Activated CD4-positive, alpha-beta T cell treated with anti-CD3 and anti-CD28 coated beads, Interleukin-2, amount 50 U/mL, for 48 hours (primary cell): ENCODE results near the gene EMC9.

Experiments used
- DNase-seq, 2 experiments: peaks; one replicate each; pipeline ENCODE4 v3.0.0-alpha.2; 2020

EMC9 gene

DNA sequence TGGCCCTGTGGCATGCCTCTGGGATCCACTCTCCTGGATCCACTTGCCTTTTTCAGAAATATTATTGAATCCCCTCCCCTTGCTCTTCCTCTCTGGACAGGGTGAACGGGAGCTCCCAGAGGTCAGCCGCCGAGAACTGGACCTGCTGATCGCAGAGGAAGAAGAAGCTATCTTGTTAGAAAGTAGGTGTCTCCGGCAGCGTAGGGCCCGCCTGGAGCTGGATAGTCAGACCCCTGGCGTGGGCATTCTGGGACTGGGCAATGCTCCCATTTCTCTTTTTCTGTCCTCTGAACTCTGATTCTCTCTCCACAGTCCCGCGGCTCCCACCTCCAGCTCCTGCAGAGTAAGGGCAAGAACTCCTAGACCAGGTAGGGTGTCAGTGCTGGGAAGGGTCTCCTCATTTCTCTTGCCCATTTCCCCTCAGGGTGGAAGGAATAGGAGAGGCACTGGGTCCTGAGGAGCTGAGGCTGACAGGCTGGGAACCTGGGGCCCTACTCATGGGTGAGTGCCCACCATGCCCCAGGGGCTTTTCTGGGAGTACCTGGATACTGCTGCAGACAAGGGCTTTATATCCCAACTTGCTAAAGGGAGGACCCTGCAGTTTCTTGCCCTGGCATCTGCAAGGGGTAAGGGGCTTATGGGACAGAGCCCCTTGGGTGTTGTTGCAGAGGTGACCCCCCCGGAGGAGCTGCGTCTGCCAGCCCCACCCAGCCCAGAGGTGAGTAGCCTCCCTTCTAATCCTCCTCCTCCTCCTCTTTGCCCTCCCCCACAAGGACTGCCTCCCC lies 35.8 kb upstream of the EMC9 start:
- DNase-seq, result no peak

DNA sequence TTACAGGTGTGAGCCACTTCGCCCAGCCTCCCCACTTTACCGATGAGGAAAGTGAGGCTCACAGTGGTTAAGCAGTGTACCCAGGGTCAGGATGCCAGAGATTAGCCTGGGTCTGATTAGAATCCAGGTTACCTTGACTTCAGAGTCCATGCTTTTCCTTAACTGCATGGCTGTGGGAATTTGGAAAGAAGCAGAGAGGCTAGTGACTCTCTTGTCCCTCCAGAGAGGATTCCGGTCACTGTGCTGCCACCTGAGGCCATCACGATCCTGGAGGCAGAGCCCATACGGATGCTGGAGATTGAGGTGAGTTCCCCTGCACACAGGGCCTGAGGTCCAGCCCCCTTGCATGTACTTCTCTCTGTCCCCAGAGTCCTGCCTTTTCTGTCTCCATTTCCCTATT lies 35.2 kb upstream of the EMC9 start:
- DNase-seq, result no peak

DNA sequence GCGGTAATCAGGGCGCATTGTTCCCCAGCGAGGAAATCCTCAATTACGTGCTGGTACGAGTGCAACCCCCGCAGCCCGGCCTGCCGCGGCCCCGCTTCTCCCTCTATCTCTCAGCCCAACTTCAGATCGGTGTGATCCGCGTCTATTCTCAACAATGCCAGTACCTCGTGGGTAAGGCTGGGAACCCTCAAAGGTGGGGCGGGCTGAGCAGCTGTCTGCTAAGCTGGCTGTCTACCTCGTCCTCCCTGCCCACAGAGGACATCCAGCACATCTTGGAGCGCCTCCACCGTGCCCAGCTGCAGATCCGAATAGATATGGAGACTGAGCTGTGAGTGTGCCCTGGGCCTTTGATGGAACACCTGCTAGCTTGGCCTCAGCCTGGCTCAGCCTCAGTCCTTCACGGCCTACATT lies 31.5 kb upstream of the EMC9 start:
- no peak for DNase-seq

DNA sequence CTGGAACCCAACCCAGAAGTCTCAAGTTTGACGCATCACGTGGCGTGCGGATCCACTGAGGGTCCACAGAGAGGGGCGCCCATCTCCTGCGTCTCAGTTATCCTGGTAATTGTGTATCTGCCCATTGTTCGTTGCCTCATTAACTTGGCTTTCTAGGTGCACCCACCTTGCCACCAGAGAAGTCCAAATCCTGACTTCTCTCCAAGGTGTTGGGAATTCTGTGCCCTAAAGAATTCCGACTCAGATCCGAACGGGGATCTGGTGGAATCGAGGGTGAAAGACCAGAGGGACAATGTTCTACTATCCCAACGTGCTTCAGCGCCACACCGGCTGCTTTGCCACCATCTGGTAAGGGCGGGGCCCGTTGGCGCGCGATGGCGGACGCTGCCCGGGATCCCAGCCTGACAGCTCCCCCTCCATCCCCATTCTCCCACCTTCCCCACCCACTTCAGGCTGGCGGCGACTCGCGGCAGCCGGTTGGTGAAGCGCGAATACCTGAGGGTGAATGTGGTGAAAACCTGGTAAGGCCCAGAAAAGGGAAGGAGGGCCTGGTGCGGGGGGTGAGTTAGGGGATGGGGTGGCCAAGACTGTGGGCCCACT lies 31.0 kb upstream of the EMC9 start:
- no peak for DNase-seq

DNA sequence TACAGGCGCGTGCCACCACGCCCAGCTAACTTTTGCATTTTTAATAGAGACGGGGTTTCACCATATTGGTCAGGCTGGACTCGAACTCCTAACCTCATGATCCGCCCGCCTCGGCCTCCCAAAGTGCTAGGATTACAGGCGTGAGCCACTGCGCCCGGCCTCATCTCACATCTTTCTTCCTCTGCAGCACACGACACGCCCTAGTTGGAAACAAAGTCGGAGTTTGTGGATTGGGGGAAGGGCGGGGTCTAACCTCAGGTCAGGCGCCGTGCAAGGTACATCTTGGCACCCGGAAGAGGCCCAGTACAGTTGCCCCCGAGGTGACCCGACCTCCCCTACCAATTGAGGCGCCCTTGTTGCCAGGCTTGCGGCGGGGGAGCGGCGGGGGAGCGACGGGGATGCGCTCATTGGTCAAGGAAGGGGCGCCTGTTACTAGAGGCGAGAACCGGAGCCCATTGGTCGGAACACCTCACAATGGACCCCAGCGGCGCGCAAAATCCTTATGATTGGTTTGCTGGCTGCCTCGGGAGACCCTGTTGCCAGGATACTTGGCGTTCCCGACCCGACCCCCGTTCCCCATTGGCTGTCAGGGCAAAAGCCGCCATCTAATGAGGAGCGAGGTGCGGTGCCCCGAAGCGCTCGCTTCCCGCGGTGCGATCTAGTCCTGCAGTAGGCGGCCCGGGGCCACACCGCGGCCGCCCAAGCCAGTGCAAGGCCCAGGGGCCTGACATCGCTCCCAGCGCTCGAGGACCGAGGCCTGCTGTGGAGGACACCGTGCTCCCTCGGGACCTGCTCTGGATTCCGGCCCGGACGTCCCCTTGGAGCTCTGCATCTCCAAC lies 30.2 kb upstream of the EMC9 start, which contains the start of gene REC8:
REC8 (plus strand) TSS at position 659 of the 839 bp plus-strand sequence. CDS start 473 bp downstream, outside the sequence.
- peak; percentile 66 to 76 for DNase-seq

DNA sequence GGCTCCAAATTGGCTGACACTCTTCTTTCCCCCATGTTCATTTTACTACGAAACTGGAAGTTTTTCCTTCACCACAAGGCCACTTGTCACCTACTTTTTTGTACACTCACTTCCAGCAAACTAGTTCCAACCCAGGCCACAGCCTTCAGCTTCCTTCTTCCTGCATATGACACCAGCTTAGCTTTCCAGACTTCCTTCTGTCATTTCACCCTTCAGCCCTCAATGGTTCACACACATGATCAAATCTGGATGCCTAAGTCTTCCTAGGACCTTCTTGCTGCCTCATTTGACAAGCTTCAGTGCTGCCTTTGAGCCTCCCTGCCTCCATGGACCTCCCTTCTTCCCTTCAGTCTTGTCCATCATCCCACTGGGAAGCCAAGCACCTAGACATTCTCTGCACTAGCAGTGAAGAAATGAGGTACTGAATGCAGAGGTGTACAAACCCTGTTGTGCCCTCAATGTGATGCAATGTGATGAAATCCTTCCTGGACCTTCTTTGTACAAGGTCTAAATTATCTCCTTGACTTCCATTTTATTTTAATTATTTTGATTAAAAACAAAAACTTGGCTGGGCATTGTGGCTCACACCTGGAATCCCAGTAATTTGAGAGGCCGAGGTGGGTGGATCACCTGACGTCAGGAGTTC lies 26.2 kb upstream of the EMC9 start:
- no peak for DNase-seq

DNA sequence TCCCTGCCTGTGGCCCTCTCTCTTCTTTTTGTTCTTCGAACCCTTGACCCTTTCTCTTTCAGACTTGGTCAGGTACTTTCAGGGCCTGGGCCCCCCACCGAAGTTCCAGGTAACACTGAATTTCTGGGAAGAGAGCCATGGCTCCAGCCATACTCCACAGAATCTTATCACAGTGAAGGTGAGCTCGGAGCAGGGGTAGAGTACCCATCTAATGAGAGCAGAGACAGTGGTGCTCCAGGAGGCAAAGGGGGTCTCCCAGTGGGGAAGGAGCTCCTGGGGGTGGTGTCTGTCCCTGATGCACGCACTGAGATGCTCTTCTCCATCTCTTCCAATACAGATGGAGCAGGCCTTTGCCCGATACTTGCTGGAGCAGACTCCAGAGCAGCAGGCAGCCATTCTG lies 24.4 kb upstream of the EMC9 start:
- no peak for DNase-seq

DNA sequence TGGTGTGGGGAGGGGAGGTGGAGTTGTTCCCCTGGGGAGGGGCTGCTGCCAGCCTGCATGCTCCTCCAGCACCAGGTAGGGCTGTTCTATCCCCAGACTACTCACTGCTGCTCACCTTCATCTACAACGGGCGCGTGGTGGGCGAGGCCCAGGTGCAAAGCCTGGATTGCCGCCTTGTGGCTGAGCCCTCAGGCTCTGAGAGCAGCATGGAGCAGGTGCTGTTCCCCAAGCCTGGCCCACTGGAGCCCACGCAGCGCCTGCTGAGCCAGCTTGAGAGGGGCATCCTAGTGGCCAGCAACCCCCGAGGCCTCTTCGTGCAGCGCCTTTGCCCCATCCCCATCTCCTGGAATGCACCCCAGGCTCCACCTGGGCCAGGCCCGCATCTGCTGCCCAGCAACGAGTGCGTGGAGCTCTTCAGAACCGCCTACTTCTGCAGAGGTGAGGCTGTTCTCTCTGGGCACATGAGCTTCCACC lies 23.2 kb upstream of the EMC9 start:
- DNase-seq, result no peak

DNA sequence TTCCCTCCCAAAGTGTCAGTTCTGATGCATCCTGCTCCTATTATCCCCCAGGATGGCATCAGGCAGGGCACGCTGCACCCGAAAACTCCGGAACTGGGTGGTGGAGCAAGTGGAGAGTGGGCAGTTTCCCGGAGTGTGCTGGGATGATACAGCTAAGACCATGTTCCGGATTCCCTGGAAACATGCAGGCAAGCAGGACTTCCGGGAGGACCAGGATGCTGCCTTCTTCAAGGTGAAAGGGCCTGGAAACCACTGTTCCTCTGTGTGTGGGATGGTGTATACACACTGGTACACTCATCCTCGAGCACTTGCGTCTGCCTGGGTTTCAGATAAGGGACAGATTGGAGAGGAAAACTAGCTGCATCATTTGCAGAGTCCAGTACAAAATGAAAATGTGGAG lies 20.7 kb upstream of the EMC9 start:
- peak; percentile 37 to 53 for DNase-seq

DNA sequence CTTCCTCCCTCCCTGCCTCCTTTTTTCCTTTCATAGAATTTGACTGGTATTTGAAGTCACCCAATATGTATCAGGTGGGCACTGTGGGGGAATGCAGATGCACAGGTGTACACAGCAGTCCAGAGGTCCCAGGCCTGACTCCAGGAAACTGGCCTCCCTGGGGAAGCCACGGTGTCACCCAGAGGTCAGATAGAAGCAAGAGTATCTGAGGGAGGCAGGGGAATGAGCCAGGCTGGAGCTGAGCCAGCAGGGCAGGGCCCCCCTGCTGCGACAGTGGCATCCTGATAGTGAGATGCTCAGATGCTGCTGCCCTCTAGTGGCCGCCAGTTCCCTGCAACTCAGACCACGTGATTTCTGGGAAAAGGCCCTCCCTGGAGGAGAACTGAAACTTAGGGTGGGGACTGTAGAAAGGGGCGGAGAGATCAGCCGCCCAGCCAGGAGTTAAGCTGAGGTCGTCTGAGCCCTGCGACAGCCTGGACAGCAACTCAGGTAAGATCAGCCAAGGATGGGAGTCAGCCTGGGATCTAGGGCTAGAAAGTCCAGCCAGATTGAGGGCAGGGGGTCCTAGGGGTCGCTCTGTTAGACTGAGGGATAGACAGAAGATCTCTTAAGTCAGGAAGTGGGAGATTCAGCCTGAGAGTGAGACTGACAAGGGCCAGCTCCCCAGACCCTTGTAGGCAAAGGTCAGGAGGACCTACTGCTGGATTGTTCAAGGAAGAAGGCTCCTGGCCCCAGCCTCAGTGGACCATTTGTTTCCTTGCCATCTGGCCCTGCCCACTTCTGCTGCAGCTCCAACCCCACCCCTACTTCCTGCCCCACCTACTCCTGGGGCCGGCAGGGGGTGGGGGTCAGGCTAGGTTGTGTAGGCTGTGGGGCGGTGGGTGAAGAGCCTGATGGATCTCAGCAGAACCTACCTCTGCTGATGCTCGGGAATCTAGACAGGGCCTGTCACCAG lies 19.7 kb upstream of the EMC9 start, which contains the start of gene IRF9:
IRF9 (plus strand) TSS at position 416 of the 955 bp plus-strand sequence. CDS start 880 bp downstream, outside the sequence.
- peak; percentile 98 to 99 for DNase-seq

DNA sequence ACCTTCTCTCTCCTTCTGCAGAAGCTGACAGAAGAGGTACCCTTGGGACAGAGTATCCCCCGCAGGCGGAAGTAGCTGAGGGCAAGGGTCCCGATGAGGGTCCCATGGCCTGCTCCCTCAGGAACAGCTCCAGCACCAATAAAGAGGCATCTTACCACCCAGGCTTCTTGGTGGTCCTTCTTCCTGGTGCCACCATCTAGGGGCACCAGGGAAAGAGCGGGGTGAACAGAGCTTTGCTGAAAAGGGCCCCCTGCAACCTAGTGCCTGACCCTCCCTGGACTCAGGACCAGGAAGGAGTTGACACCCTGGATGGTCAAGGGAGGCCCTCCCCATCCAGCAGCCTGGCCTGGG lies 19.1 kb upstream of the EMC9 start:
- DNase-seq, result no peak

DNA sequence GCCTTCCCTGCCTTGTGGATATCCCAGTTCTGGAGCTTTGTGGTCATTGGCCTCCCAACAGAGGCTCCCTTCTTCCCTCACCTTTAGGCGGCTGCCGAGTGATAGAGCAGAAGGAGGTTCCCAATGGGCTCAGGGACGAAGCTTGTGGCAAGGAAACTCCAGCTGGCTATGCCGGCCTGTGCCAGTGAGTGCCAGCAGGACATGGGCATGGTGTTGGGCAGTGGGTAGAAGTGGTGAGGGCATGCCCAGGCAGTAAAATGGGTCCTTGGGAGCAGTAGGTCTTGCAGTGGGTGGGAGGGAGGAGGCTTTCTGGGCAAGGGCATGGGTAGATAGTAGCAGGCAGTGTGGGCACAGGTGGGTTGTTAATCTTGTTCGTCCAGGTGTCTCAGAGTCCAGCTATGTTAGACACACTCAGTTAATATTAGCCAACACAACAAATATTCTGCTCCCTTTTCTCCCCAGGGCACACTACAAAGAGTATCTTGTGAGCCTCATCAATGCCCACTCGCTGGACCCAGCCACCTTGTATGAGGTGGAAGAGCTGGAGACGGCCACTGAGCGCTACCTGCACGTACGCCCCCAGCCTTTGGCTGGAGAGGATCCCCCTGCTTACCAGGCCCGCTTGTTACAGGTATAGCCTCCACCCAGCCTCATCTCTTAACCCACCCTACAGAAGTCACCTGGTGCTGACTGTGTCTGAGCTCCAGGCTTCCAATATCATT lies 18.5 kb upstream of the EMC9 start:
- no peak for DNase-seq

DNA sequence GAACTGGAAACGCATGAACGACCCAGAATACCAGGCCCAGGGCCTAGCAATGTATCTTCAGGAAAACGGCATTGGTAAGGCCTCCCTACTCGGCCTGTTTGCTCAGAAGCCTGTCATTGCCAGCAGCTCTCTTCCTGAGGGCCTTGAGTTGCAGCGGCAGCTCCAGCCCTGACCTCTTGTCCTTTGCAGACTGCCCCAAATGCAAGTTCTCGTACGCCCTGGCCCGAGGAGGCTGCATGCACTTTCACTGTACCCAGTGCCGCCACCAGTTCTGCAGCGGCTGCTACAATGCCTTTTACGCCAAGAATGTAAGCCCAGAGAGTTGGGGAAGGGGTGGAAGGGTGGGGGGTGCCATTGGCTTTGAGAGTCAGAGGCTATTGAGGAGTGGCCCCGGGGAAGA lies 15.9 kb upstream of the EMC9 start:
- no peak for DNase-seq

DNA sequence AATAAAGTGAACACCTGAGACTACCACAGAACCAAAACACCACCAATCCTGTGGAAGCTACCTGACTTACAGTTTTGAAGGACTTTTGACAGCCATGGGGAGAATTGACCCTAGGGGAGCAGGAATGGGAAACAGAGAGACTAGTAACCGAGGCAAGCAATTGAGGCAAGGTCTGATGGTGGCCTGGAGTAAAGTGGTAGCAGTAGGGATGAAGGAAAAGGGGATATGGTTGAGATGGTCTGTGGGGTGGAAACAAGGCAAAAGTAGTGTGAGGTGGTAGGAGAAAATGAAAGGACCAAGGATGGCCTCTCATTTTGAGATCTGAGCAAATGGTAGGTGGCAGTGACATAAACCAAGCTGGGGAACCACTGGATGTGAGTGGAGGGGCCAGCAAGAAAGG lies 15.4 kb upstream of the EMC9 start:
- no peak for DNase-seq

DNA sequence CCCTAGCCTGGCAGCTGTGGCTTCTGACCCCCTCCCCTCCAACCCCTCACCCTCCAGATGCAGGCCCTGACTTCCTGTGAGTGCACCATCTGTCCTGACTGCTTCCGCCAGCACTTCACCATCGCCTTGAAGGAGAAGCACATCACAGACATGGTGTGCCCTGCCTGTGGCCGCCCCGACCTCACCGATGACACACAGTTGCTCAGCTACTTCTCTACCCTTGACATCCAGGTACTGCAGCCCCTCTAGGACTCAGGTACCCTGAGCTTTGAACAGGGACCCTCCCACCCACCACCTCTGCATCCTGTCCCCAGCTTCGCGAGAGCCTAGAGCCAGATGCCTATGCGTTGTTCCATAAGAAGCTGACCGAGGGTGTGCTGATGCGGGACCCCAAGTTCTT lies 13.7 kb upstream of the EMC9 start:
- no peak for DNase-seq

DNA sequence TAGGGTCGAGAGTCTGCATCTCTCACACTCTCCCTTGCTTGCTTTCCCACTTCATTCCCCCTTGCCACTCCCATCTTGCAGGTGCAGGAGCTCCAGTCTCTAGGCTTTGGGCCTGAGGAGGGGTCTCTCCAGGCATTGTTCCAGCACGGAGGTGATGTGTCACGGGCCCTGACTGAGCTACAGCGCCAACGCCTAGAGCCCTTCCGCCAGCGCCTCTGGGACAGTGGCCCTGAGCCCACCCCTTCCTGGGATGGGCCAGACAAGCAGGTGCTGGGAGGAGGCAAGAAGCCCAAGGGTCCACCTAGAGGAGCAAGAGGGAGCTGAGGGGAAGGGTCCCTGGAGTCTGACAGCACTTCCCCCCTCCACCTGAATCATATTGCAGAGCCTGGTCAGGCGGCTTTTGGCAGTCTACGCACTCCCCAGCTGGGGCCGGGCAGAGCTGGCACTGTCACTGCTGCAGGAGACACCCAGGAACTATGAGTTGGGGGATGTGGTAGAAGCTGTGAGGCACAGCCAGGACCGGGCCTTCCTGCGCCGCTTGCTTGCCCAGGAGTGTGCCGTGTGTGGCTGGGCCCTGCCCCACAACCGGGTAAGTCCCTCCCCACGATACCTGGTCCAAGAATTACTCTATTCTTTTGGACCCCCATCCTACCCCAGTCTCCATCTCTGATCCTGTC lies 10.2 kb upstream of the EMC9 start:
- DNase-seq, result no peak

DNA sequence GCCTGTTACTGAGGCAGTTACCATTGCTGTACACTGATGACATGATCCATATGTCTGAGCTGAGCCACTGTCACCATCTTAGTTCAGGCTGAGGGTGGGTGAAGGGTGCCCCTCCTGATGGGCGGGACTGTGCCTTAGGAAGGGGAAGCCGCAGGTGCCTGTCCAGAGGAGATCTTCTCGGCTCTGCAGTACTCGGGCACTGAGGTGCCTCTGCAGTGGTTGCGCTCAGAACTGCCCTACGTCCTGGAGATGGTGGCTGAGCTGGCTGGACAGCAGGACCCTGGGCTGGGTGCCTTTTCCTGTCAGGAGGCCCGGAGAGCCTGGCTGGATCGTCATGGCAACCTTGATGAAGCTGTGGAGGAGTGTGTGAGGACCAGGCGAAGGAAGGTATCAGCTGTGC lies 9.6 kb upstream of the EMC9 start:
- DNase-seq, result no peak

DNA sequence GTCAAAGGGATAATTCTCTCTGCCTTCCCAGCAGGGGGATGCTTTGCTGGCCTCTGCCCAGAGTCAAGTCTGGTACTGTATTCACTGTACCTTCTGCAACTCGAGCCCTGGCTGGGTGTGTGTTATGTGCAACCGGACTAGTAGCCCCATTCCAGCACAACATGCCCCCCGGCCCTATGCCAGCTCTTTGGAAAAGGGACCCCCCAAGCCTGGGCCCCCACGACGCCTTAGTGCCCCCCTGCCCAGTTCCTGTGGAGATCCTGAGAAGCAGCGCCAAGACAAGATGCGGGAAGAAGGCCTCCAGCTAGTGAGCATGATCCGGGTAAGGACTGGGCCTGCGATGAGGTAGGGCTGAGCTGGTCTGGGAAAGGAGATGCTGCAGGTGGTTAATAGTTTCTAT lies 9.2 kb upstream of the EMC9 start:
- DNase-seq, result no peak

DNA sequence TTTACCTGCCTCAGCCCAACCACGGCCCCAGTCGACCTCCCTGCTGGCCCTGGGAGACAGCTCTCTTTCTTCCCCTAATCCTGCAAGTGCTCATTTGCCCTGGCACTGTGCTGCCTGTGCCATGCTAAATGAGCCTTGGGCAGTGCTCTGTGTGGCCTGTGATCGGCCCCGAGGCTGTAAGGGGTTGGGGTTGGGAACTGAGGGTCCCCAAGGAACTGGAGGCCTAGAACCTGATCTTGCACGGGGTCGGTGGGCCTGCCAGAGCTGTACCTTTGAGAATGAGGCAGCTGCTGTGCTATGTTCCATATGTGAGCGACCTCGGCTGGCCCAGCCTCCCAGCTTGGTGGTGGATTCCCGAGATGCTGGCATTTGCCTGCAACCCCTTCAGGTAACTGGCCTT lies 8.7 kb upstream of the EMC9 start:
- DNase-seq, result no peak

DNA sequence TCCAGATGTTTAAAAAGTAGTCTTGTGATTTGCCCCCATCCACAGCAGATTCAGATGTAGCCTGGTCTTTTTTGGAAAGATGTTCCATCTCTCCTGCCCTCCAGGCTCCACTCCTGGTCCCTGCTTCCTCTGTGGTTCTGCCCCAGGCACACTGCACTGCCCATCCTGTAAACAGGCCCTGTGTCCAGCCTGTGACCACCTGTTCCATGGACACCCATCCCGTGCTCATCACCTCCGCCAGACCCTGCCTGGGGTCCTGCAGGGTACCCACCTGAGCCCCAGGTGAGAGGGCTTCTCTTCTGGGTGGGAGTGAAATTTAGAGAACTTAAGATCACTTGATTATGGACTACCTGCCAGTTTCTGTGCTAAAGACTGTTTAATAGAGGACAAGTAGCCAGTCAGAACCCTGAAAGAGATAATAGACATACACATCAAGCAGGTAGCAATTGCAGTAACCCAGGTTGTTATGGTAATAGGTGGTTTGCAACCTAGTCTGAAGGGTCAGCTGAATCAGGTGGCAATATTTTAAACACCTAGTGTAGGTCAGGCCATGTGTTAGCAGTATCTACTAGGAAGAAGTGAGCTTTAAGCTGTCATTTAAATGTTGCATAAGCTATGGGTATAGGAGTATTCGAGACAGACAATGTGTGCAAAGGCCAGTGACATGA lies 8.0 kb upstream of the EMC9 start:
- no peak for DNase-seq
